Left lung (tissue), 10 donors: Measurements from ENCODE around the gene TRIB2. TPM values are rescaled to one million over a fixed set of nuclear protein-coding genes. Genes with fewer than 3 reads are reported as not detected.
A peak's percentile ranks its signal among the peaks of the same experiment; 100 is the strongest.

Source experiments
- ATAC-seq: fragments of 200-7000 bp; cut with Tn5 transposase; one replicate; pipeline ENCODE4 v1.9.1; 2020; ENCODE audit warnings: moderate library complexity
- DNase-seq, 4 donors: peaks; one replicate each; pipeline ENCODE4 v3.0.0-alpha.2; 2013 to 2020
- H3K27ac ChIP-seq, 2 donors: fragments of 200-600 bp; sonication (generic) in 1 of 2; one replicate each; pipeline versions ENCODE4 v1.5.0 to v1.8.0; 2020 to 2021
- H3K27me3 ChIP-seq, 2 donors: fragments of 200-600 bp; sonication (generic) in 1 of 2; one replicate each; pipeline versions ENCODE4 v1.5.0 to v1.8.0; 2020 to 2021
- H3K36me3 ChIP-seq, 2 donors: fragments of 200-600 bp; sonication (generic) in 1 of 2; one replicate each; pipeline versions ENCODE4 v1.5.0 to v1.8.0; 2020 to 2021
- H3K4me1 ChIP-seq, 2 donors: fragments of 200-600 bp; one replicate each; pipeline ENCODE4 v1.8.0; 2021
- H3K4me3 ChIP-seq, 2 donors: fragments of 200-600 bp; sonication (generic) in 1 of 2; one replicate each; pipeline versions ENCODE4 v1.5.0 to v1.8.0; 2020 to 2021; ENCODE audit warnings: mild to moderate bottlenecking in 1 of 2
- H3K9me3 ChIP-seq, 2 donors: fragments of 200-600 bp; sonication (generic) in 1 of 2; one replicate each; pipeline versions ENCODE4 v1.5.0 to v1.8.0; 2020 to 2021
- CTCF ChIP-seq, 2 donors: fragments of 200-600 bp; sonication (generic) in 1 of 2; IDR thresholded peaks; one replicate each; pipeline versions ENCODE4 v1.5.0 to v1.8.0; 2021; ENCODE audit warnings: antibody characterized with exemption in 2 of 2
- intact Hi-C, 2 donors: fragments of 100-400 bp; cut with DNase I; formaldehyde crosslinking; loops; one replicate each; pipeline versions ENCODE4 v1.11.2 to v1.14.2; 2022
- polyA plus RNA-seq, 6 donors: library from polyadenylated mRNA; unstranded; fragments of 120-200 nt; gene quantifications; one replicate each; pipeline ENCODE4 v1.2.1, GENCODE V29; 2013; ENCODE audit not compliant: insufficient read length in 6 of 6
- total RNA-seq, 2 donors: library from RNA; stranded (reverse); fragmentation: NEBNext Ultra II Directional; extraction: Animal tissue kit (Norgen Biotek cat#: 25700); gene quantifications; one replicate each; pipeline ENCODE4 v1.2.1, GENCODE V29; 2021
- donor health status: DM: no; HTN: yes; CAD: no.
- donor health status: DM: no; HTN: no; CAD: no.

The TRIB2 gene
- total and polyA plus RNA-seq, 8 donors = 36.4 to 88.5 (median 76.5) TPM

- Histone ChIP-seq H3K9me3 (no peaks in the 10 kb centered on the region), H3K27ac (no peak overlapping the region), H3K36me3 (no peaks in the 10 kb centered on the region), H3K4me1 (peaks cover 0 to 5% of the 10 kb centered on the region in 2 donors), H3K4me3 (no peak overlapping the region), H3K27me3 (no peaks in the 10 kb centered on the region)
- intact Hi-C loops = no loop called here
- DNase-seq (no peak), ATAC-seq (no peak)
- TF ChIP-seq CTCF (IDR thresholded peaks at IDR 0.05) = no peak
Measured at GRCh38 chr2:12754643-12755042, 37.9 kb downstream of the TRIB2 start.

- no peak for DNase-seq
- intact Hi-C loops = no loop called here
- Histone ChIP-seq H3K27ac (no peak overlapping the region), H3K27me3 (no peaks in the 10 kb centered on the region), H3K4me3 (no peak overlapping the region), H3K4me1 (peaks cover 0 to 5% of the 10 kb centered on the region in 2 donors), H3K36me3 (no peaks in the 10 kb centered on the region), H3K9me3 (no peaks in the 10 kb centered on the region)
- no peak for TF ChIP-seq CTCF (IDR thresholded peaks at IDR 0.05)
- no peak for ATAC-seq
Measured at GRCh38 chr2:12755384-12755783, 38.6 kb downstream of the TRIB2 start.

GRCh38 chr2:12759248-12759647 is 42.5 kb downstream of the TRIB2 start:
- Histone ChIP-seq H3K9me3 (no peaks in the 10 kb centered on the region), H3K27ac (peak overlapping the region in 1 of 2 donors; percentile 34), H3K36me3 (no peaks in the 10 kb centered on the region), H3K27me3 (no peaks in the 10 kb centered on the region), H3K4me3 (no peak overlapping the region), H3K4me1 (peaks cover 0 to 5% of the 10 kb centered on the region in 2 donors)
- ATAC-seq = peak; percentile 61
- no peak for DNase-seq
- no peak for TF ChIP-seq CTCF (IDR thresholded peaks at IDR 0.05)
- intact Hi-C loops = no loop called here

- intact Hi-C loops = no loop called here
- DNase-seq = no peak
- no peak for TF ChIP-seq CTCF (IDR thresholded peaks at IDR 0.05)
Measured at GRCh38 chr2:12761104-12761503, 44.4 kb downstream of the TRIB2 start.

GRCh38 chr2:12762337-12762736 is 45.6 kb downstream of the TRIB2 start:
- no peaks in the 10 kb centered on the region for H3K27me3 ChIP-seq
- DNase-seq (no peak), ATAC-seq (no peak)
- intact Hi-C loops = no loop called here
- no peak overlapping the region for H3K27ac ChIP-seq
- no peak for TF ChIP-seq CTCF (IDR thresholded peaks at IDR 0.05)
- H3K4me3 ChIP-seq = no peak overlapping the region
- H3K9me3 ChIP-seq = no peaks in the 10 kb centered on the region
- H3K36me3 ChIP-seq = no peaks in the 10 kb centered on the region
- H3K4me1 ChIP-seq = peaks cover 0 to 5% of the 10 kb centered on the region in 2 donors

More at GRCh38 chr2:12761104-12761503, 44.4 kb downstream of the TRIB2 start:
- Histone ChIP-seq H3K9me3 (no peaks in the 10 kb centered on the region), H3K27ac (no peak overlapping the region), H3K4me3 (no peak overlapping the region), H3K36me3 (no peaks in the 10 kb centered on the region), H3K4me1 (peaks cover 0 to 5% of the 10 kb centered on the region in 2 donors), H3K27me3 (no peaks in the 10 kb centered on the region)
- no peak for ATAC-seq
